ENCODE data around the gene HDHD5. TPM values are rescaled to one million over a fixed set of nuclear protein-coding genes. Genes with fewer than 3 reads are reported as not detected.

HDHD5 gene
- total RNA-seq, 4 donors from 2014 or later = 21.6 to 37.8 (median 25.8) TPM

- H3K9me3 ChIP-seq = no peaks in the 10 kb centered on the region
- no peaks in the 10 kb centered on the region for H3K27me3 ChIP-seq
- H3K4me1 ChIP-seq = no peaks in the 10 kb centered on the region
- intact Hi-C loops (cut with DNase I) = no loop called here
- TF ChIP-seq CTCF (IDR thresholded peaks at IDR 0.05) (no peak), POLR2A (IDR thresholded peaks at IDR 0.05) (no peak)
- peaks cover 18 to 28% of the 10 kb centered on the region in 2 donors for H3K36me3 ChIP-seq
- no peak for DNase-seq
- H3K27ac ChIP-seq = no peak overlapping the region
- 86 to 90% methylated on average over 8 of the region's 8 CpGs for WGBS, 2 donors
- no peak overlapping the region for H3K4me3 ChIP-seq (replicated peaks in 1 of 3)
These were observed 19.1 kb downstream of the HDHD5 start for GRCh38 chr22:17140022-17140421.

GRCh38 chr22:17138513-17138912 lies 20.6 kb downstream of the HDHD5 start:
- no peak for DNase-seq
- Histone ChIP-seq H3K27ac (no peak overlapping the region), H3K27me3 (no peaks in the 10 kb centered on the region), H3K4me1 (no peaks in the 10 kb centered on the region), H3K36me3 (peaks cover 12 to 25% of the 10 kb centered on the region in 2 donors), H3K4me3 (replicated peaks in 1 of 3) (no peak overlapping the region), H3K9me3 (no peaks in the 10 kb centered on the region)
- intact Hi-C loops (cut with DNase I) = no loop called here
- TF ChIP-seq POLR2A (IDR thresholded peaks at IDR 0.05) (no peak), CTCF (IDR thresholded peaks at IDR 0.05) (no peak)
- WGBS, 2 donors = 88 to 95% methylated on average over 11 of the region's 11 CpGs

GRCh38 chr22:17137861-17138425 lies 21.1 kb downstream of the HDHD5 start:
- H3K4me1 ChIP-seq = no peaks in the 10 kb centered on the region
- H3K4me3 ChIP-seq (replicated peaks in 1 of 3) = no peak overlapping the region
- no peak for TF ChIP-seq POLR2A (IDR thresholded peaks at IDR 0.05)
- no peak for TF ChIP-seq CTCF (IDR thresholded peaks at IDR 0.05)
- no peaks in the 10 kb centered on the region for H3K9me3 ChIP-seq
- intact Hi-C loops (cut with DNase I) = no loop called here
- peaks cover 8 to 21% of the 10 kb centered on the region in 2 donors for H3K36me3 ChIP-seq
- no peak overlapping the region for H3K27ac ChIP-seq
- 90 to 92% methylated on average over 13 to 17 of the region's 17 CpGs for WGBS, 2 donors
- H3K27me3 ChIP-seq = no peaks in the 10 kb centered on the region
- DNase-seq = no peak

- H3K27me3 ChIP-seq = no peaks in the 10 kb centered on the region
- DNase-seq = no peak
- H3K4me1 ChIP-seq = no peaks in the 10 kb centered on the region
- H3K36me3 ChIP-seq = peaks cover 6 to 21% of the 10 kb centered on the region in 2 donors
- H3K9me3 ChIP-seq = no peaks in the 10 kb centered on the region
- TF ChIP-seq POLR2A (IDR thresholded peaks at IDR 0.05) (no peak), CTCF (IDR thresholded peaks at IDR 0.05) (no peak)
- intact Hi-C loops (cut with DNase I) = no loop called here
- 84 to 88% methylated on average over 4 of the region's 4 CpGs for WGBS, 2 donors
- no peak overlapping the region for H3K4me3 ChIP-seq (replicated peaks in 1 of 3)
- no peak overlapping the region for H3K27ac ChIP-seq
These were observed 21.9 kb downstream of the HDHD5 start for GRCh38 chr22:17137170-17137569.

GRCh38 chr22:17135153-17135760 lies 23.8 kb downstream of the HDHD5 start:
- DNase-seq = no peak
- Histone ChIP-seq H3K27me3 (no peaks in the 10 kb centered on the region), H3K4me1 (no peaks in the 10 kb centered on the region), H3K9me3 (no peaks in the 10 kb centered on the region), H3K27ac (no peak overlapping the region), H3K4me3 (replicated peaks in 1 of 3) (no peak overlapping the region), H3K36me3 (peaks cover 0 to 16% of the 10 kb centered on the region in 2 donors)
- intact Hi-C loops (cut with DNase I) = no loop called here
- WGBS, 2 donors = 83 to 85% methylated on average over 15 of the region's 15 CpGs
- TF ChIP-seq POLR2A (IDR thresholded peaks at IDR 0.05) (no peak), CTCF (IDR thresholded peaks at IDR 0.05) (no peak)

Measured in thyroid gland (tissue), 4 donors.